PC-3 (cell line): ENCODE results near the gene PLCB2. TPM values are rescaled to one million over a fixed set of nuclear protein-coding genes. Genes with fewer than 3 reads are reported as not detected.

Source experiments
- ATAC-seq: fragments of 200-7000 bp; cut with Tn5 transposase; 2 replicates; pipeline ENCODE4 v1.9.1; 2020; ENCODE audit warnings: mild to moderate bottlenecking, moderate library complexity
- BruUV-seq: library from RNA; stranded (reverse); fragments of 400-500 nt; replicated peaks from 2 replicates; lab custom pipeline; 2021; lab: Mats Ljungman, UMichigan
- CTCF ChIA-PET: fragments of 300-600 bp; sonication (Branson Sonifier 250); formaldehyde crosslinking; loops from one replicate; lab custom pipeline; 2022; ENCODE audit warnings: antibody characterized with exemption; lab: Charles Lee
- POLR2A ChIA-PET: fragments of 300-600 bp; sonication (Branson Sonifier 250); formaldehyde crosslinking; loops from one replicate; lab custom pipeline; 2022; ENCODE audit warnings: antibody characterized with exemption; ENCODE audit not compliant: unreplicated experiment; lab: Charles Lee
- DNase-seq: peaks from one replicate; pipeline ENCODE4 v3.0.0-alpha.2; 2015
- H2AFZ ChIP-seq: fragments of 300-600 bp; sonication (generic); 2 replicates; pipeline ENCODE4 v1.6.0; 2016; ENCODE audit warnings: antibody characterized with exemption, low read length
- H3F3A ChIP-seq: fragments of 300-600 bp; sonication (generic); one replicate; pipeline ENCODE4 v1.6.0; 2017; ENCODE audit warnings: antibody characterized with exemption, low read length, control low read depth, mild to moderate bottlenecking; ENCODE audit not compliant: unreplicated experiment
- H3K27ac ChIP-seq: fragments of 300-600 bp; sonication (generic); 2 replicates; pipeline ENCODE4 v1.5.1; 2016; ENCODE audit warnings: mild to moderate bottlenecking, low read length
- H3K27me3 ChIP-seq: fragments of 300-600 bp; sonication (generic); 2 replicates; pipeline ENCODE4 v1.6.1; 2016; ENCODE audit warnings: low read length, mixed read lengths
- H3K36me3 ChIP-seq: fragments of 300-600 bp; sonication (generic); 2 replicates; pipeline ENCODE4 v1.6.1; 2016; ENCODE audit warnings: low read depth, mixed run types, low read length, mixed read lengths
- H3K4me1 ChIP-seq: fragments of 300-600 bp; sonication (generic); 2 replicates; pipeline ENCODE4 v1.5.1; 2016; ENCODE audit warnings: low read length; ENCODE audit not compliant: insufficient read depth
- H3K4me2 ChIP-seq: fragments of 300-600 bp; sonication (generic); 2 replicates; pipeline ENCODE4 v1.6.0; 2016; ENCODE audit warnings: low read length
- H3K4me3 ChIP-seq: fragments of 300-600 bp; sonication (generic); 2 replicates; pipeline ENCODE4 v1.5.1; 2016; ENCODE audit warnings: mild to moderate bottlenecking, low read length, mixed read lengths
- H3K79me2 ChIP-seq: fragments of 300-600 bp; sonication (generic); 2 replicates; pipeline ENCODE4 v1.6.1; 2017; ENCODE audit warnings: low read length, mixed read lengths
- H3K9ac ChIP-seq: fragments of 300-600 bp; sonication (generic); 2 replicates; pipeline ENCODE4 v1.6.0; 2016; ENCODE audit warnings: mild to moderate bottlenecking, low read length
- H3K9me2 ChIP-seq: fragments of 300-600 bp; sonication (generic); replicated peaks from 2 replicates; pipeline ENCODE4 v1.6.1; 2016; ENCODE audit warnings: mixed run types, low read length, mixed read lengths
- H3K9me3 ChIP-seq: fragments of 300-600 bp; sonication (generic); 2 replicates; pipeline ENCODE4 v1.6.1; 2016; ENCODE audit warnings: low read length, mixed read lengths
- H4K20me1 ChIP-seq: fragments of 300-600 bp; sonication (generic); 2 replicates; pipeline ENCODE4 v1.6.1; 2016; ENCODE audit warnings: low read length, mixed read lengths
- CTCF ChIP-seq: fragments of 300-600 bp; sonication (generic); conservative IDR thresholded peaks from 2 replicates; pipeline ENCODE4 v1.5.1; 2017; ENCODE audit warnings: antibody characterized with exemption, low read depth, mild to moderate bottlenecking, low read length
- EZH2 ChIP-seq: fragments of 300-600 bp; sonication (generic); IDR thresholded peaks from one replicate; pipeline ENCODE4 v1.6.1; 2017; ENCODE audit warnings: antibody characterized with exemption, mild to moderate bottlenecking, low read length; ENCODE audit not compliant: unreplicated experiment
- EZH2phosphoT487 ChIP-seq: fragments of 300-600 bp; sonication (generic); IDR thresholded peaks from 2 replicates; pipeline ENCODE4 v1.6.1; 2018; ENCODE audit warnings: mild to moderate bottlenecking, antibody characterized with exemption, low read length, borderline replicate concordance
- intact Hi-C: fragments of 100-400 bp; cut with micrococcal nuclease; formaldehyde crosslinking; loops from 2 replicates; pipeline ENCODE4 v1.9.0; 2023
- total RNA-seq: library from RNA; depleted of rRNA; stranded (reverse); fragments of >200 nt; gene quantifications from 2 replicates; pipeline ENCODE4 v1.2.3, GENCODE V29; 2014

The PLCB2 gene
- total RNA-seq, 1 experiment from 2014 or later, result 3.2 TPM

- no peaks in the 10 kb centered on the region for H3K9me2 ChIP-seq
- no peaks in the 10 kb centered on the region for H3K9me3 ChIP-seq
- H3K4me1 ChIP-seq, result peaks cover 7% of the 10 kb centered on the region; the same call in 1 of the 2 replicates
- H3K4me3 ChIP-seq, result no peak overlapping the region
- H3K4me2 ChIP-seq, result no peak overlapping the region
- ATAC-seq, result no peak
- H3K9ac ChIP-seq, result no peak overlapping the region
- H3K27me3 ChIP-seq, result no peaks in the 10 kb centered on the region
- H3K79me2 ChIP-seq, result no peaks in the 10 kb centered on the region
- H2AFZ ChIP-seq, result no peak overlapping the region
- CTCF ChIA-PET, result interaction anchor here (0.5 to 2.0 kb wide), 5 partner anchors 18 to 135 kb away, joined by 3 to 27 read pairs (median 3); partner anchors contain the start of gene PAK6
- POLR2A ChIA-PET, result no interaction called here
- no peak overlapping the region for H3K27ac ChIP-seq
- H3K36me3 ChIP-seq, result no peaks in the 10 kb centered on the region
- intact Hi-C loops, result no loop called here
- no TSS peak for BruUV-seq
- no peak for DNase-seq
- TF ChIP-seq EZH2 (no peak), EZH2phosphoT487 (no peak), CTCF (no peak)
- no peaks in the 10 kb centered on the region for H3F3A ChIP-seq
- H4K20me1 ChIP-seq, result no peaks in the 10 kb centered on the region
These were observed 1.7 kb upstream of the PLCB2 start for GRCh38 chr15:40309344-40309862.

- Histone ChIP-seq H4K20me1 (no peaks in the 10 kb centered on the region), H2AFZ (no peak overlapping the region), H3F3A (no peaks in the 10 kb centered on the region), H3K9ac (no peak overlapping the region), H3K4me2 (no peak overlapping the region), H3K9me3 (no peaks in the 10 kb centered on the region), H3K4me1 (no peaks in the 10 kb centered on the region), H3K9me2 (no peaks in the 10 kb centered on the region), H3K27me3 (no peaks in the 10 kb centered on the region), H3K27ac (no peak overlapping the region), H3K4me3 (no peak overlapping the region), H3K36me3 (no peaks in the 10 kb centered on the region), H3K79me2 (no peaks in the 10 kb centered on the region)
- BruUV-seq, result no TSS peak
- no peak for TF ChIP-seq EZH2phosphoT487
- ChIA-PET CTCF (no interaction called here), POLR2A (no interaction called here)
- intact Hi-C loops, result no loop called here
- ATAC-seq, result no peak
- no peak for DNase-seq
These were observed 827 bp downstream of the PLCB2 start for GRCh38 chr15:40306908-40307307.

- Histone ChIP-seq H2AFZ (no peak overlapping the region), H3K4me3 (no peak overlapping the region), H3K9me3 (no peaks in the 10 kb centered on the region), H3K9ac (no peak overlapping the region), H3K4me2 (no peak overlapping the region), H3K27me3 (no peaks in the 10 kb centered on the region), H3F3A (no peaks in the 10 kb centered on the region), H4K20me1 (no peaks in the 10 kb centered on the region), H3K9me2 (no peaks in the 10 kb centered on the region), H3K4me1 (no peaks in the 10 kb centered on the region), H3K36me3 (no peaks in the 10 kb centered on the region), H3K27ac (no peak overlapping the region), H3K79me2 (no peaks in the 10 kb centered on the region)
- ATAC-seq (no peak), DNase-seq (no peak)
- intact Hi-C loops, result no loop called here
- TF ChIP-seq EZH2 (no peak), EZH2phosphoT487 (no peak), CTCF (no peak)
- CTCF ChIA-PET, result no interaction called here
- POLR2A ChIA-PET, result no interaction called here
- no TSS peak for BruUV-seq
These were observed 1.4 kb downstream of the PLCB2 start for GRCh38 chr15:40306371-40306770.
